SK-N-SH treated with all-trans-retinoic acid at 6 μM for 48 hours (cell line): ENCODE data around the gene BEND5.

Source experiments
- CSDC2 ChIP-seq: fragments of 250-450 bp; sonication (Bioruptor Pico); IDR thresholded peaks from 2 replicates; pipeline ENCODE4 v1.5.0; 2020; ENCODE audit warnings: mild to moderate bottlenecking, moderate library complexity
- ESRRG ChIP-seq: fragments of 250-450 bp; sonication (Bioruptor Pico); IDR thresholded peaks from 2 replicates; pipeline ENCODE4 v1.6.1; 2021; ENCODE audit warnings: mild to moderate bottlenecking
- OSR1 ChIP-seq: fragments of 250-450 bp; sonication (Bioruptor Pico); IDR thresholded peaks from 2 replicates; pipeline ENCODE4 v1.8.0; 2022; ENCODE audit warnings: moderate library complexity, mild to moderate bottlenecking, inconsistent platforms
- PATZ1 ChIP-seq: fragments of 250-450 bp; sonication (Bioruptor Pico); IDR thresholded peaks from 2 replicates; pipeline ENCODE4 v1.8.0; 2020; ENCODE audit warnings: mild to moderate bottlenecking, moderate library complexity, borderline replicate concordance
- RARB ChIP-seq: fragments of 250-450 bp; sonication (Bioruptor Pico); IDR thresholded peaks from 2 replicates; pipeline ENCODE4 v1.8.0; 2021; ENCODE audit warnings: mild to moderate bottlenecking, moderate library complexity
- ZC3H10 ChIP-seq: fragments of 250-450 bp; sonication (Bioruptor Pico); IDR thresholded peaks from 2 replicates; pipeline ENCODE4 v1.5.1; 2021; ENCODE audit warnings: mild to moderate bottlenecking, moderate library complexity

DNA sequence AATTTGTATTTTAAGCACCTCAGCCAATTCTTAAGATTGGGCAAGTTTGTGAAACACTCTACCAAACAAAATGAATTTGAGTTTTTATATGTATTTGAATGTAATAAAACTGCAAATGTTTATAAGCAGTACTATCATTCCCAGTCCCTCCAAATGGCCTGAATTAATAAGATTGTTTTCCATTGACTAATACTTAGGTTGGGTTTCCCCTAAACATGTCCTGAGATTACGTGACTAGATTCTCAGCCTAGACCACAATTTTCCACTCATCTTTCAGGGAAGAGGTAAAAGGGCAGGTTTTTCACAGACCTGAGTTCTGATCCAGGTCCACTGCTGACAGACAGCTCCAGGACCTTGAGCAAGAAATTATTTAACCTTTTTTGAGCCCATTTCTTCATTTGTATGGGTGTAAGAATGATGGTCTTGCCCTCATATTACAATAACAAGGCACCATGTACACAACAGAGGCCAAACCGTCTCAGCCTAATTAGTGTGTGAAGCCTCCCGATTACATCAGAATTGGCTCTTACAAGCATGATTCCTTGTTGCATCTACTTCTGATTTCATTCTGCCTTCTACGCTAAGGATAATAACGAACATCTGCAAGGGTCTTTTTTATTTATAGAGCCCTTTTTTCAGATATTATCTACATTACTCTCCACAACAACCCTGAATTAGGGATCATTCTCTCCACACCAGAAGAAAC is 51.2 kb downstream of the BEND5 start:
- no peak for TF ChIP-seq OSR1
- TF ChIP-seq CSDC2 (CRISPR knock-in tag): no peak
- TF ChIP-seq ZC3H10 (CRISPR knock-in tag): no peak
- TF ChIP-seq ESRRG (CRISPR knock-in tag): no peak
- TF ChIP-seq RARB (CRISPR knock-in tag): no peak
- TF ChIP-seq PATZ1: no peak
